GM23338 (cell line): ENCODE measurements around the gene PLEKHD1. TPM values are rescaled to one million over a fixed set of nuclear protein-coding genes. Genes with fewer than 3 reads are reported as not detected.

Source experiments
- ATAC-seq: fragments of 200-7000 bp; cut with Tn5 transposase; 3 replicates; pipeline ENCODE4 v1.9.1; 2020
- DNase-seq: peaks from one replicate; pipeline ENCODE4 v3.0.0-alpha.2; 2015; ENCODE audit warnings: low spot score
- H2AFZ ChIP-seq: fragments of 200-600 bp; sonication (generic); 2 replicates; pipeline ENCODE4 v1.8.0; 2016; ENCODE audit warnings: antibody characterized with exemption, mild to moderate bottlenecking, moderate library complexity
- H3F3A ChIP-seq: fragments of 200-600 bp; sonication (generic); replicated peaks from 2 replicates; pipeline ENCODE4 v1.8.0; 2017; ENCODE audit warnings: antibody characterized with exemption, mixed run types, low read depth
- H3K27ac ChIP-seq: fragments of 200-600 bp; sonication (generic); 2 replicates; pipeline ENCODE4 v1.6.1; 2016; ENCODE audit warnings: low read depth
- H3K27me3 ChIP-seq: fragments of 200-600 bp; sonication (generic); 2 replicates; pipeline ENCODE4 v1.8.0; 2016; ENCODE audit warnings: mild to moderate bottlenecking, mixed run types, moderate library complexity; ENCODE audit not compliant: insufficient read depth
- H3K36me3 ChIP-seq: fragments of 200-600 bp; sonication (generic); 2 replicates; pipeline ENCODE4 v1.8.0; 2016; ENCODE audit warnings: mild to moderate bottlenecking; ENCODE audit not compliant: insufficient read depth
- H3K4me1 ChIP-seq: fragments of 200-600 bp; sonication (generic); 2 replicates; pipeline ENCODE4 v1.8.0; 2016; ENCODE audit warnings: mild to moderate bottlenecking, moderate library complexity; ENCODE audit not compliant: insufficient read depth
- H3K4me2 ChIP-seq: fragments of 200-600 bp; sonication (generic); 2 replicates; pipeline ENCODE4 v1.7.1; 2017; ENCODE audit warnings: mixed run types
- H3K4me3 ChIP-seq: fragments of 200-600 bp; sonication (generic); 2 replicates; pipeline ENCODE4 v1.6.1; 2016; ENCODE audit warnings: mixed run types
- H3K79me2 ChIP-seq: fragments of 200-600 bp; sonication (generic); replicated peaks from 2 replicates; pipeline ENCODE4 v1.8.0; 2017; ENCODE audit warnings: mild to moderate bottlenecking; ENCODE audit not compliant: insufficient read depth
- H3K9me2 ChIP-seq: fragments of 200-600 bp; sonication (generic); 2 replicates; pipeline ENCODE4 v1.8.0; 2017; ENCODE audit not compliant: insufficient read depth
- H4K20me1 ChIP-seq: fragments of 200-600 bp; sonication (generic); replicated peaks from 2 replicates; pipeline ENCODE4 v1.8.0; 2017; ENCODE audit warnings: mild to moderate bottlenecking; ENCODE audit not compliant: insufficient read depth
- H3K27ac Mint-ChIP-seq: 2 replicates; pipeline ENCODE4 v1.8.0; 2020; ENCODE audit warnings: inconsistent platforms, mild to moderate bottlenecking, moderate library complexity, mixed read lengths
- H3K27me3 Mint-ChIP-seq: 3 replicates; pipeline ENCODE4 v1.8.0; 2022; ENCODE audit warnings: low read depth, mild to moderate bottlenecking, moderate library complexity, mixed read lengths, inconsistent platforms; ENCODE audit not compliant: insufficient read depth, poor library complexity
- H3K36me3 Mint-ChIP-seq: 3 replicates; pipeline ENCODE4 v1.8.0; 2021; ENCODE audit warnings: low read depth, mild to moderate bottlenecking, inconsistent platforms, moderate library complexity, mixed read lengths
- H3K4me1 Mint-ChIP-seq: 3 replicates; pipeline ENCODE4 v1.8.0; 2020; ENCODE audit warnings: mild to moderate bottlenecking, inconsistent platforms, mixed read lengths
- H3K4me3 Mint-ChIP-seq: 3 replicates; pipeline ENCODE4 v1.8.0; 2021; ENCODE audit warnings: moderate library complexity, mild to moderate bottlenecking, inconsistent platforms, mixed read lengths
- H3K9me3 Mint-ChIP-seq: 3 replicates; pipeline ENCODE4 v1.8.0; 2020; ENCODE audit warnings: moderate library complexity, mild to moderate bottlenecking, inconsistent platforms, mixed read lengths
- CREB1 ChIP-seq: fragments of 250-450 bp; sonication (Bioruptor Pico); IDR thresholded peaks from 2 replicates; pipeline ENCODE4 v1.5.0; 2020; ENCODE audit warnings: low read depth, mild to moderate bottlenecking, moderate library complexity
- CTCF ChIP-seq, 2 experiments: fragments of 200-600 bp in 1 of 2; sonication (generic) in 1 of 2; conservative IDR thresholded peaks; 2 replicates each; pipeline versions ENCODE4 v1.5.1 to v1.6.1; 2016 to 2017; ENCODE audit warnings: antibody characterized with exemption in 2 of 2, low read depth in 2 of 2, mild to moderate bottlenecking in 2 of 2, moderate library complexity in 1 of 2
- EZH2phosphoT487 ChIP-seq: fragments of 200-600 bp; sonication (generic); IDR thresholded peaks from one replicate; pipeline ENCODE4 v1.8.1; 2018; ENCODE audit warnings: antibody characterized with exemption; ENCODE audit not compliant: unreplicated experiment
- NANOG ChIP-seq: IDR thresholded peaks from 2 replicates; pipeline ENCODE4 v1.6.1; 2016; ENCODE audit warnings: antibody characterized with exemption, borderline replicate concordance
- REST ChIP-seq: IDR thresholded peaks from one replicate; pipeline ENCODE4 v1.6.1; 2018; ENCODE audit warnings: antibody characterized with exemption; ENCODE audit not compliant: unreplicated experiment
- STAT1 ChIP-seq: IDR thresholded peaks from one replicate; pipeline ENCODE4 v1.6.1; 2016; ENCODE audit warnings: antibody characterized with exemption; ENCODE audit not compliant: unreplicated experiment
- ZNF114 ChIP-seq: fragments of 250-450 bp; sonication (Bioruptor Pico); IDR thresholded peaks from 2 replicates; pipeline ENCODE4 v1.5.0; 2020; ENCODE audit warnings: mild to moderate bottlenecking, moderate library complexity
- ZNF331 ChIP-seq: fragments of 250-450 bp; sonication (Bioruptor Pico); IDR thresholded peaks from 2 replicates; pipeline ENCODE4 v1.5.0; 2020; ENCODE audit warnings: low read depth, mild to moderate bottlenecking, moderate library complexity
- ZNF462 ChIP-seq: fragments of 250-450 bp; sonication (Bioruptor Pico); IDR thresholded peaks from 2 replicates; pipeline ENCODE4 v1.5.0; 2020; ENCODE audit warnings: mild to moderate bottlenecking, moderate library complexity
- polyA plus RNA-seq: library from polyadenylated mRNA; unstranded; fragments of >200 nt; fragmentation: Nextera tagmentation; extraction: Ambion mirVana; gene quantifications from 2 replicates; pipeline ENCODE4 v1.2.1, GENCODE V29; 2016
- total RNA-seq: library from RNA; depleted of rRNA; stranded (reverse); fragments of >200 nt; shearing (Covaris generic); gene quantifications from 2 replicates; pipeline ENCODE4 v1.2.3, GENCODE V29; 2014

Gene PLEKHD1
- total and polyA plus RNA-seq, 2 experiments from 2014 or later, result 0.19 to 0.28 TPM

- TF ChIP-seq REST (no peak), NANOG (no peak), ZNF462 (CRISPR knock-in tag) (no peak), CREB1 (CRISPR knock-in tag) (no peak), EZH2phosphoT487 (no peak)
Measured at GRCh38 chr14:69527635-69528034, 43.1 kb downstream of the PLEKHD1 start (continued).

DNA sequence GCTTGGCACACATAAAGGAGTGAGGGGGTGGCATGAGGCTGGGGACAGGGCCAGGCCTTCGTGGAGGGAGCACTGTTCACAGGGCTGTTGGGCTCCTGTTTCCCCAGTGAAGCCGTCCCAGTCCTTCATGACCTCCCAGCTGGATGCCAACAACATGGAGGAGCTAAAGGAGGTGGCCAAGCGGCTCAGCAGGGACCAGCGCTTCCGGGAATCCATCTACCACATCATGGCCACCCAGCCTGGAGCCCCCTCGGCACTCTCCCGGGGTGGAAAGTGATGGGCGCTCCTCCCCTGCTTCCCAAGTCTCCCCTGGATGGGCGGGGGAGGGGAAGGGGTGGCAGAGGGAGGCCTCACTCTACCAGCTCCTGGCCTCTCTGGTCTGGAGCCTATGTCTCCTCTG is 43.6 kb downstream of the PLEKHD1 start:
- Mint-ChIP-seq H3K4me1 (no peaks in the 10 kb centered on the region; the same call in 2 of the 3 replicates), H3K36me3 (no peaks in the 10 kb centered on the region), H3K9me3 (no peaks in the 10 kb centered on the region), H3K4me3 (no peak overlapping the region), H3K27me3 (peaks cover 2% of the 10 kb centered on the region), H3K27ac (no peak overlapping the region)
- Histone ChIP-seq H3K79me2 (no peaks in the 10 kb centered on the region), H3K36me3 (no peaks in the 10 kb centered on the region), H2AFZ (no peak overlapping the region), H3K4me3 (no peak overlapping the region), H4K20me1 (no peaks in the 10 kb centered on the region), H3K4me1 (no peaks in the 10 kb centered on the region), H3K9me2 (peaks cover 6% of the 10 kb centered on the region; the same call in 1 of the 2 replicates), H3K27me3 (no peaks in the 10 kb centered on the region), H3F3A (no peaks in the 10 kb centered on the region), H3K4me2 (no peak overlapping the region), H3K27ac (no peak overlapping the region)
- no peak for DNase-seq
- no peak for ATAC-seq
- no peak for TF ChIP-seq CREB1 (CRISPR knock-in tag)
- TF ChIP-seq ZNF114 (CRISPR knock-in tag), result no peak
- TF ChIP-seq REST, result no peak
- no peak for TF ChIP-seq ZNF331 (CRISPR knock-in tag)
- TF ChIP-seq STAT1, result no peak
- TF ChIP-seq CTCF (conservative IDR thresholded peaks at IDR 0.05; ENCODE audit: low read depth in 2 of 2), result no peak
